H1 (cell line): ENCODE results near the gene AQP7. TPM values are rescaled to one million over a fixed set of nuclear protein-coding genes. Genes with fewer than 3 reads are reported as not detected.

Experiments used
- CTCF ChIA-PET: fragments of 300-600 bp; sonication (Branson Sonifier 250); formaldehyde crosslinking; loops from one replicate; lab custom pipeline; 2021; ENCODE audit not compliant: partially characterized antibody; lab: Charles Lee
- POLR2A ChIA-PET: fragments of 300-600 bp; sonication (Branson Sonifier 250); formaldehyde crosslinking; loops from one replicate; lab custom pipeline; 2021; ENCODE audit warnings: inconsistent platforms; ENCODE audit not compliant: partially characterized antibody; lab: Charles Lee
- DNase-seq, 2 experiments: peaks; one replicate each; pipeline versions ENCODE4 v3.0.0 to v3.0.0-alpha.2; 2010 to 2022; ENCODE audit warnings: low spot score in 2 of 2, low read depth in 1 of 2, mixed read lengths in 1 of 2
- FAIRE-seq: peaks from 2 replicates; lab custom pipeline; 2011; peaks lifted over from hg19 to GRCh38; lab: Jason Lieb, UNC
- H2AFZ ChIP-seq: 2 replicates; pipeline ENCODE4 v1.8.1; 2012; ENCODE audit warnings: low read length, inconsistent platforms
- H2AK5ac ChIP-seq: 2 replicates; pipeline ENCODE4 v1.6.1; 2013; ENCODE audit warnings: low read depth, low read length
- H2BK120ac ChIP-seq: replicated peaks from 2 replicates; pipeline ENCODE3; 2013; ENCODE audit warnings: low read depth, low read length, inconsistent platforms
- H2BK12ac ChIP-seq: 2 replicates; pipeline ENCODE4 v1.6.1; 2013; ENCODE audit warnings: low read depth, low read length
- H2BK15ac ChIP-seq: 2 replicates; pipeline ENCODE4 v1.6.1; 2013; ENCODE audit warnings: low read length
- H2BK20ac ChIP-seq: 2 replicates; pipeline ENCODE4 v1.6.1; 2013; ENCODE audit warnings: low read length
- H2BK5ac ChIP-seq: 2 replicates; pipeline ENCODE4 v1.6.1; 2013; ENCODE audit warnings: low read depth, low read length
- H3K14ac ChIP-seq: 2 replicates; pipeline ENCODE4 v1.6.1; 2013; ENCODE audit warnings: inconsistent platforms; ENCODE audit not compliant: insufficient read length
- H3K18ac ChIP-seq: 2 replicates; pipeline ENCODE4 v1.6.1; 2013; ENCODE audit warnings: low read length; ENCODE audit errors: extremely low read depth
- H3K23ac ChIP-seq: 2 replicates; pipeline ENCODE4 v1.6.1; 2013; ENCODE audit warnings: inconsistent platforms; ENCODE audit not compliant: insufficient read length
- H3K23me2 ChIP-seq: 2 replicates; pipeline ENCODE4 v1.6.1; 2013; ENCODE audit warnings: low read depth, low read length
- H3K27ac ChIP-seq: 2 replicates; pipeline ENCODE4 v1.6.1; 2011; ENCODE audit warnings: low read depth, low read length, inconsistent platforms
- H3K27me3 ChIP-seq, 4 experiments: replicated peaks in 1 of 4; 1 replicate in 1 of 4; 2 replicates in 3 of 4; pipeline versions ENCODE4 v1.6.1 to v1.8.1; 2011 to 2013; ENCODE audit warnings: low read length in 3 of 4, mild to moderate bottlenecking in 3 of 4, inconsistent platforms in 2 of 4, mixed read lengths in 2 of 4, moderate library complexity in 1 of 4; ENCODE audit not compliant: control insufficient read depth in 3 of 4, insufficient read depth in 3 of 4; ENCODE audit errors: extremely low read depth in 1 of 4
- H3K36me3 ChIP-seq, 4 experiments: 2 replicates each; pipeline versions ENCODE4 v1.6.1 to v1.8.1; 2011 to 2013; ENCODE audit warnings: mild to moderate bottlenecking in 4 of 4, low read length in 3 of 4, moderate library complexity in 2 of 4, control low read depth in 1 of 4, inconsistent platforms in 1 of 4; ENCODE audit not compliant: insufficient read depth in 4 of 4, control insufficient read depth in 2 of 4
- H3K4ac ChIP-seq: replicated peaks from 2 replicates; pipeline ENCODE3; 2013; ENCODE audit warnings: low read length, low read depth, mixed read lengths, inconsistent platforms; ENCODE audit not compliant: insufficient read length
- H3K4me1 ChIP-seq, 4 experiments: replicated peaks in 1 of 4; 1 replicate in 1 of 4; 2 replicates in 3 of 4; pipeline versions ENCODE4 v1.6.1 to v1.8.1; 2011 to 2013; ENCODE audit warnings: low read length in 3 of 4, inconsistent platforms in 2 of 4, mixed read lengths in 1 of 4; ENCODE audit not compliant: insufficient read depth in 4 of 4, control insufficient read depth in 3 of 4
- H3K4me2 ChIP-seq, 2 experiments: 2 replicates each; pipeline versions ENCODE4 v1.6.1 to v1.8.1; 2011 to 2013; ENCODE audit warnings: low read depth in 2 of 2, low read length in 2 of 2, control low read depth in 1 of 2, inconsistent platforms in 1 of 2, mild to moderate bottlenecking in 1 of 2; ENCODE audit not compliant: insufficient read depth in 1 of 2
- H3K4me3 ChIP-seq, 4 experiments: fragments of 200-600, 300-600 bp in 1 of 4; sonication (generic), shearing (Covaris generic), sonication (Bioruptor Twin) in 1 of 4; 2 replicates each; pipeline versions ENCODE4 v1.5.1 to v1.8.1; 2011 to 2016; ENCODE audit warnings: low read length in 4 of 4, low read depth in 3 of 4, control low read depth in 2 of 4, inconsistent platforms in 2 of 4, mild to moderate bottlenecking in 2 of 4, mixed read lengths in 1 of 4, moderate library complexity in 1 of 4; ENCODE audit not compliant: insufficient read depth in 2 of 4; ENCODE audit errors: extremely low read depth in 1 of 4
- H3K56ac ChIP-seq: replicated peaks from 2 replicates; pipeline ENCODE3; 2013; ENCODE audit warnings: low read depth, mild to moderate bottlenecking, mixed read lengths, low read length, inconsistent platforms; ENCODE audit not compliant: insufficient read length
- H3K79me1 ChIP-seq: 2 replicates; pipeline ENCODE4 v1.6.1; 2013; ENCODE audit warnings: low read depth, low read length, control low read depth
- H3K79me2 ChIP-seq, 2 experiments: 2 replicates each; pipeline versions ENCODE4 v1.6.1 to v1.8.1; 2012 to 2013; ENCODE audit warnings: low read length in 2 of 2, mild to moderate bottlenecking in 2 of 2, inconsistent platforms in 1 of 2; ENCODE audit not compliant: insufficient read depth in 2 of 2, control insufficient read depth in 1 of 2
- H3K9ac ChIP-seq, 4 experiments: replicated peaks in 1 of 4; 1 replicate in 1 of 4; 2 replicates in 3 of 4; pipeline versions ENCODE4 v1.6.1 to v1.8.1; 2011 to 2013; ENCODE audit warnings: low read depth in 3 of 4, low read length in 3 of 4, control low read depth in 2 of 4, mild to moderate bottlenecking in 2 of 4, moderate library complexity in 2 of 4, inconsistent platforms in 1 of 4; ENCODE audit errors: extremely low read depth in 1 of 4
- H3K9me3 ChIP-seq, 2 experiments: 2 replicates each; pipeline versions ENCODE4 v1.6.1 to v1.8.1; 2012 to 2013; ENCODE audit warnings: mild to moderate bottlenecking in 2 of 2, moderate library complexity in 2 of 2, control low read depth in 1 of 2, inconsistent platforms in 1 of 2, low read depth in 1 of 2, low read length in 1 of 2, mixed read lengths in 1 of 2; ENCODE audit not compliant: insufficient read depth in 2 of 2
- H4K20me1 ChIP-seq, 2 experiments: replicated peaks in 1 of 2; 2 replicates each; pipeline versions ENCODE3 to v1.8.1; 2011 to 2013; ENCODE audit warnings: inconsistent platforms in 2 of 2, low read length in 2 of 2, mild to moderate bottlenecking in 1 of 2; ENCODE audit not compliant: insufficient read depth in 2 of 2, control insufficient read depth in 1 of 2
- H4K5ac ChIP-seq: 2 replicates; pipeline ENCODE4 v1.6.1; 2013; ENCODE audit warnings: low read length, low read depth, mixed read lengths, inconsistent platforms; ENCODE audit not compliant: insufficient read length
- H4K8ac ChIP-seq: 2 replicates; pipeline ENCODE4 v1.8.0; 2013; ENCODE audit warnings: mild to moderate bottlenecking, moderate library complexity, low read length, inconsistent platforms; ENCODE audit not compliant: insufficient read depth; ENCODE audit errors: extremely low read depth
- H4K91ac ChIP-seq: replicated peaks from 2 replicates; pipeline ENCODE3; 2013; ENCODE audit warnings: low read length, mixed read lengths, inconsistent platforms; ENCODE audit not compliant: insufficient read length
- SUZ12 ChIP-seq: fragments of 200-600 bp; sonication (generic); IDR thresholded peaks from 2 replicates; pipeline ENCODE4 v1.6.1; 2012; ENCODE audit warnings: mild to moderate bottlenecking, inconsistent platforms, low read length, moderate library complexity, mixed read lengths
- WGBS, 2 experiments: shearing (Covaris generic) in 1 of 2; methylation state at CpG; one replicate each; pipeline versions ENCODE4 v1.1.6 to v1.1.7; 2013 to 2015; ENCODE audit warnings: low lambda C conversion rate in 2 of 2, mixed read lengths in 2 of 2, inconsistent platforms in 1 of 2, low coverage in 1 of 2, missing lambda C conversion rate in 1 of 2; ENCODE audit not compliant: insufficient replicate concordance in 2 of 2, insufficient coverage in 1 of 2, insufficient read length in 1 of 2; ENCODE audit errors: extremely low coverage in 1 of 2, missing lambda C conversion rate in 1 of 2; 5-methylcytosine and 5-hydroxymethylcytosine counted together
- polyA plus RNA-seq, 7 experiments: library from polyadenylated mRNA; depleted of rRNA in 3 of 7; stranded (reverse) in 5 of 7; unstranded in 2 of 7; fragments of >200 nt in 5 of 7; fragments of 200-250 nt in 2 of 7; gene quantifications; 1 replicate in 5 of 7; 2 replicates in 1 of 7; 4 replicates in 1 of 7; pipeline versions ENCODE4 v1.2.1 to v1.2.3, GENCODE V29; 2011 to 2013; ENCODE audit warnings: missing spikeins in 2 of 7, mixed read lengths in 2 of 7
- total RNA-seq: library from RNA; stranded (reverse); fragmentation: NEBNext Ultra II Directional; extraction: Animal tissue kit (Norgen Biotek cat#: 25700); gene quantifications from 2 replicates; pipeline ENCODE4 v1.2.1, GENCODE V29; 2021

AQP7 gene
- total and polyA plus RNA-seq, 2 of the 8 experiments (the other 6 are each of a cell fraction or from before 2014, with no cell fraction given) = not detected

DNA sequence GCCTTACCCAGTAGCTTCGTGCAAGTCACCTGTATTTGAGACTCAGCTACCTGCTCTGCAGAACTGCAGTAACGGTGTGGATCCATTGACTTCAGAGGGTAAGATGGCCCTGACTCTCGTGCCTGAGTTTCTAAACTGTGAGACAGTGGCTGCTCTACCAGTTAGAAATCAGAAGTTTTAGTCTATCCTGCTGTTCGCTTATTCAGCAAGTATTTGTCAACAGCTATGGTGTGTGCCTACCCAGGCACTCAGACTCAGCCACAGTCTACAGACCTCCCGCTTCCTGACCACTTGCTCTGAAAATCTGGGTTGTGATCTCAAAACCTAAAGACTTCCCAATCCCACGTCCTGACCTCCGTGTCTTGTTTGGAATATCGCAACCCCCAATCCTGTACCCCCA, 31.5 kb upstream of the AQP7 start:
- Histone ChIP-seq H4K5ac (no peak overlapping the region), H3K23ac (no peak overlapping the region), H3K36me3 (no peaks in the 10 kb centered on the region), H4K8ac (no peak overlapping the region), H2BK15ac (no peak overlapping the region; the same call in 1 of the 2 replicates), H3K27ac (no peak overlapping the region), H2BK20ac (no peak overlapping the region), H3K18ac (no peak overlapping the region), H2AFZ (no peak overlapping the region), H3K23me2 (no peaks in the 10 kb centered on the region), H3K4me3 (no peak overlapping the region), H3K27me3 (no peaks in the 10 kb centered on the region), H3K9me3 (no peaks in the 10 kb centered on the region), H3K4me2 (no peak overlapping the region), H4K20me1 (no peaks in the 10 kb centered on the region), H4K91ac (no peak overlapping the region), H2BK12ac (no peak overlapping the region), H3K4me1 (no peaks in the 10 kb centered on the region; a peak in 1 of 7 replicates), H2BK5ac (no peak overlapping the region), H3K14ac (no peak overlapping the region), H3K9ac (no peak overlapping the region), H3K56ac (no peak overlapping the region), H2BK120ac (no peak overlapping the region), H2AK5ac (no peak overlapping the region), H3K79me2 (no peaks in the 10 kb centered on the region), H3K4ac (no peak overlapping the region), H3K79me1 (no peaks in the 10 kb centered on the region)
- FAIRE-seq (no peak), DNase-seq (no peak)
- WGBS, 2 experiments = 89% methylated on average over 8 of the region's 8 CpGs; no CpG with 5 or more reads in 1 of the 2 experiments
- POLR2A ChIA-PET = no interaction called here
- CTCF ChIA-PET = interaction anchor here (0.8 to 6.2 kb wide), 6 partner anchors 19 to 60 kb away, joined by 4 to 45 read pairs (median 12); no protein-coding TSS in a partner anchor
- TF ChIP-seq SUZ12 = no peak
